Tibial nerve (tissue), 4 donors: Measurements from ENCODE around the gene EXD2. TPM values are rescaled to one million over a fixed set of nuclear protein-coding genes. Genes with fewer than 3 reads are reported as not detected.

Experiments
- DNase-seq, 2 donors: peaks; one replicate each; pipeline ENCODE4 v3.0.0-alpha.2; 2019; ENCODE audit warnings: low spot score in 2 of 2
- H3K27ac ChIP-seq, 4 donors: fragments of 200-600 bp; sonication (generic) in 3 of 4; one replicate each; pipeline ENCODE4 v1.5.1; 2017 to 2019; ENCODE audit warnings: mild to moderate bottlenecking in 1 of 4
- H3K27me3 ChIP-seq, 2 donors: fragments of 200-600 bp; sonication (generic) in 1 of 2; one replicate each; pipeline versions ENCODE4 v1.5.1 to v1.6.0; 2017 to 2019
- H3K36me3 ChIP-seq, 3 donors: fragments of 200-600 bp; sonication (generic); one replicate each; pipeline ENCODE4 v1.5.1; 2018 to 2019
- H3K4me1 ChIP-seq, 4 donors: fragments of 200-600 bp; sonication (generic) in 3 of 4; one replicate each; pipeline ENCODE4 v1.5.1; 2017 to 2019
- H3K4me3 ChIP-seq, 4 donors: fragments of 200-600 bp; sonication (generic) in 3 of 4; one replicate each; pipeline ENCODE4 v1.5.1; 2017 to 2019; ENCODE audit warnings: mild to moderate bottlenecking in 1 of 4, moderate library complexity in 1 of 4
- H3K9me3 ChIP-seq, 4 donors: fragments of 200-600 bp; sonication (generic) in 3 of 4; one replicate each; pipeline ENCODE4 v1.5.1; 2017 to 2019
- EP300 ChIP-seq, 2 donors: sonication (generic); formaldehyde crosslinking; IDR thresholded peaks; one replicate each; pipeline ENCODE4 v1.6.1; 2017; ENCODE audit warnings: antibody characterized with exemption in 2 of 2, mild to moderate bottlenecking in 1 of 2
- POLR2A ChIP-seq, 2 donors: fragments of 450-650 bp; IDR thresholded peaks; one replicate each; pipeline ENCODE4 v1.6.1; 2017; ENCODE audit warnings: antibody characterized with exemption in 2 of 2, mild to moderate bottlenecking in 2 of 2, moderate library complexity in 2 of 2
- WGBS, 2 donors: methylation state at CpG; one replicate each; pipeline ENCODE4 v1.1.5; 2018; 5-methylcytosine and 5-hydroxymethylcytosine counted together
- total RNA-seq, 4 donors: library from RNA; depleted of rRNA; stranded (reverse); fragments of >200 nt; gene quantifications; one replicate each; pipeline ENCODE4 v1.1.0, GENCODE V29; 2016
- TF ChIP-seq, protein P1 (sequence below), 5 experiments: fragments of 200-600 bp in 3 of 5; fragments of 450-650 bp in 2 of 5; sonication (generic) in 3 of 5; IDR thresholded peaks; one replicate each; pipeline ENCODE4 v1.5.1; 2016 to 2019; ENCODE audit warnings: antibody characterized with exemption in 5 of 5, mild to moderate bottlenecking in 3 of 5, moderate library complexity in 2 of 5

EXD2 gene, protein sequence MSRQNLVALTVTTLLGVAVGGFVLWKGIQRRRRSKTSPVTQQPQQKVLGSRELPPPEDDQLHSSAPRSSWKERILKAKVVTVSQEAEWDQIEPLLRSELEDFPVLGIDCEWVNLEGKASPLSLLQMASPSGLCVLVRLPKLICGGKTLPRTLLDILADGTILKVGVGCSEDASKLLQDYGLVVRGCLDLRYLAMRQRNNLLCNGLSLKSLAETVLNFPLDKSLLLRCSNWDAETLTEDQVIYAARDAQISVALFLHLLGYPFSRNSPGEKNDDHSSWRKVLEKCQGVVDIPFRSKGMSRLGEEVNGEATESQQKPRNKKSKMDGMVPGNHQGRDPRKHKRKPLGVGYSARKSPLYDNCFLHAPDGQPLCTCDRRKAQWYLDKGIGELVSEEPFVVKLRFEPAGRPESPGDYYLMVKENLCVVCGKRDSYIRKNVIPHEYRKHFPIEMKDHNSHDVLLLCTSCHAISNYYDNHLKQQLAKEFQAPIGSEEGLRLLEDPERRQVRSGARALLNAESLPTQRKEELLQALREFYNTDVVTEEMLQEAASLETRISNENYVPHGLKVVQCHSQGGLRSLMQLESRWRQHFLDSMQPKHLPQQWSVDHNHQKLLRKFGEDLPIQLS
- total RNA-seq: 10 to 100 TPM; 17.4 to 24.7 (median 20.9) TPM

DNA sequence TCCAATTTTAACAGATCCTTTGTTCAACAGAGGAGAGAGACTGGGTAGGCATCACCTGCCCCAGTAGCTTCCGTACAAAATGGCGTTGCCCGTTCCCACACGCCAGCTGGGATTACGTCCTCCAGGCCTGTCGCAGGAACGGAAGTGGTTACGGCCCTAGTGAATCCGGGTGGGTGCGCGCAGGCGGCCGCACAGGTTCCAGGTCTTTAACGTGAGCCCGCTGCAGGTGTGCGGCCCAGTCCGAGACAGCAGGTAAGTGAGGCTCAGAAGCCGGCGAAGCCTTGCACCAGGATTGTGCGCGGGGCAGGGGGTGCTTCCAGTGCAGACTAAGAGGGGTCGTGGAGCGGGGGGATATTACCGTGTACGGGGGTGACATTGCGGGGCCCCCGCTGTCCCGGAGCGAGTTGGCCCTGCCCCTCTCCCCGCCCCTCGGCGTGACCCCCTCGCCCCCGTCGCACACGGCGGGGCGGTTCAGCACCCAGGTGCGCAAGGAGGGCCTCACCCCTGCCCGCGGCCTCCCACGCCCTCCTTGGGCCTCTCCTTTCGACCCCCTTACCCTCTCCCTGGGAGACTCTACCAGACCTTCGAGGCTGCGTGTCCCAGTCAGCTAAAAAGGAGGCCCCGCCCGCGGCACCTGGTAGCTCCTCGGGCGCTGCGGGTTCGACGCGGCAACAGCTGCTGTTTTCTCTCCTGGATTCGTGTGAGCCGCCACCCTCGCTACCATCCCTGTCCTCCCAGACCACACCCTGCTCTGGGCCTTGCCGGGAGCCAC lies at the start of gene EXD2:
Gene EXD2, plus strand, starts transcription at position 159 of the 772 bp plus-strand sequence. CDS start 17,973 bp downstream, outside the sequence.
- no peaks in the 10 kb centered on the region for H3K27me3 ChIP-seq
- TF ChIP-seq, protein P1, sequence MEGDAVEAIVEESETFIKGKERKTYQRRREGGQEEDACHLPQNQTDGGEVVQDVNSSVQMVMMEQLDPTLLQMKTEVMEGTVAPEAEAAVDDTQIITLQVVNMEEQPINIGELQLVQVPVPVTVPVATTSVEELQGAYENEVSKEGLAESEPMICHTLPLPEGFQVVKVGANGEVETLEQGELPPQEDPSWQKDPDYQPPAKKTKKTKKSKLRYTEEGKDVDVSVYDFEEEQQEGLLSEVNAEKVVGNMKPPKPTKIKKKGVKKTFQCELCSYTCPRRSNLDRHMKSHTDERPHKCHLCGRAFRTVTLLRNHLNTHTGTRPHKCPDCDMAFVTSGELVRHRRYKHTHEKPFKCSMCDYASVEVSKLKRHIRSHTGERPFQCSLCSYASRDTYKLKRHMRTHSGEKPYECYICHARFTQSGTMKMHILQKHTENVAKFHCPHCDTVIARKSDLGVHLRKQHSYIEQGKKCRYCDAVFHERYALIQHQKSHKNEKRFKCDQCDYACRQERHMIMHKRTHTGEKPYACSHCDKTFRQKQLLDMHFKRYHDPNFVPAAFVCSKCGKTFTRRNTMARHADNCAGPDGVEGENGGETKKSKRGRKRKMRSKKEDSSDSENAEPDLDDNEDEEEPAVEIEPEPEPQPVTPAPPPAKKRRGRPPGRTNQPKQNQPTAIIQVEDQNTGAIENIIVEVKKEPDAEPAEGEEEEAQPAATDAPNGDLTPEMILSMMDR (IDR thresholded peaks at IDR 0.05): no peak
- TF ChIP-seq EP300 (IDR thresholded peaks at IDR 0.05): peak in 1 of 2 donors; percentile 77
- peak in 1 of 2 donors; percentile 16 for TF ChIP-seq POLR2A (IDR thresholded peaks at IDR 0.05)

DNA sequence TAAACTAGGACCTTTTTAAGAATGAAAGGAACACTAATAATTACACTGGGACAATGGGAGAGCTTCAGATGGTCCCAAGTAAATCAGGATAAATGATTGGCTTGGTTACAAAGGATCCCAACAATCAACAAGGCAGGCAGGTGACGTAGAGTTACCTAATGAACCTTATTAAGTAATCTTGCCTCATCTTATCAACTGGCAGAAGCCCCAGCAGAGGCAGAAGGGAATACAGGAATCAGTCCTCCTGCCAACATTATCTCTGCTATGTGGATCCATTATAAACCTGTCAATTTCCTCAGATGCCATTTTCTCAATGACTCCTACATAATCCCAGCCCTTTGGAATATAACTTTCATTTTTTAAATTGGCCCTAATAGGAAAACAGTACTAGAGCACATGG lies 49.7 kb upstream of the EXD2 start:
- TF ChIP-seq, protein P1 (IDR thresholded peaks at IDR 0.05): no peak
- TF ChIP-seq EP300 (IDR thresholded peaks at IDR 0.05): no peak
- Histone ChIP-seq H3K36me3 (peaks cover 0 to 15% (median 0%) of the 10 kb centered on the region in 3 donors), H3K4me1 (peaks cover 0 to 42% (median 10%) of the 10 kb centered on the region in 4 donors), H3K27ac (no peak overlapping the region), H3K27me3 (no peaks in the 10 kb centered on the region), H3K9me3 (no peaks in the 10 kb centered on the region), H3K4me3 (no peak overlapping the region)
- WGBS, 2 donors: 96 to 100% methylated on average over 1 of the region's 1 CpG
- no peak for DNase-seq

More for the DNA sequence above, at the start of gene EXD2:
- no peaks in the 10 kb centered on the region for H3K9me3 ChIP-seq
- H3K4me3 ChIP-seq: peak within 1 kb of the TSS; percentile 49 to 82 (median 64)
- peak; percentile 75 to 76 for DNase-seq
- H3K36me3 ChIP-seq: no peaks in the 10 kb centered on the region
- peak within 1 kb of the TSS; percentile 7 to 82 (median 48) for H3K27ac ChIP-seq
- peaks cover 0 to 14% (median 6%) of the 10 kb centered on the region in 4 donors for H3K4me1 ChIP-seq
- WGBS, 2 donors: 0 to 1% methylated on average over 29 to 52 of the region's 58 CpGs

DNA sequence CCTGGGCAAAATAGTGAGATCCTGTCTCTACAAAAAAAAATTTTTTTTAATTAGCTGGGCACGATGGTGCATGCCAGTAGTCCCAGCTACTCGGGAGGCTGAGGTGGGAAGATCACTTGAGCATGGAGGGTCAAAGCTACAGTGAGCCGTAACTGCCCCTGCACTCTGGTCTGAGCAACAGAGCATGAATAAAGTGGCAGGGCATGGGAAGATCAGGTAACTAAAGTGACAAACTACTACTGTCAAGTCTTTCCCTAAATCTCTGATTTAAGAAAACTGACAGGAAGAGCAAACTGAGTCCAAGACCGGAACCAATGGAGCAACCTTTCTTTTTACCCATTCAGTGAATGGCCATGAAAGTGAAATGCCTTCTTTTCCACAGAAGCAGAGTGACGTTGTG lies 49.2 kb upstream of the EXD2 start:
- peaks cover 0 to 37% (median 8%) of the 10 kb centered on the region in 4 donors for H3K4me1 ChIP-seq
- H3K4me3 ChIP-seq: no peak overlapping the region
- no peak for TF ChIP-seq EP300 (IDR thresholded peaks at IDR 0.05)
- no peaks in the 10 kb centered on the region for H3K27me3 ChIP-seq
- peaks cover 0 to 15% (median 0%) of the 10 kb centered on the region in 3 donors for H3K36me3 ChIP-seq
- H3K27ac ChIP-seq: no peak overlapping the region
- DNase-seq: no peak
- no peaks in the 10 kb centered on the region for H3K9me3 ChIP-seq
- 93 to 96% methylated on average over 5 of the region's 5 CpGs for WGBS, 2 donors

GRCh38 chr14:69149461-69150244 lies 41.6 kb upstream of the EXD2 start:
- TF ChIP-seq EP300 (IDR thresholded peaks at IDR 0.05) (no peak), POLR2A (IDR thresholded peaks at IDR 0.05) (no peak)
- TF ChIP-seq, protein P1 (IDR thresholded peaks at IDR 0.05): no peak
- H3K27ac ChIP-seq: no peak overlapping the region
- WGBS, 2 donors: 50 to 54% methylated on average over 2 of the region's 2 CpGs

More at GRCh38 chr14:69149461-69150244, 41.6 kb upstream of the EXD2 start:
- DNase-seq: no peak
- Histone ChIP-seq H3K27me3 (no peaks in the 10 kb centered on the region), H3K36me3 (peaks cover 0 to 15% (median 0%) of the 10 kb centered on the region in 3 donors), H3K4me3 (no peak overlapping the region), H3K9me3 (no peaks in the 10 kb centered on the region), H3K4me1 (peaks cover 0 to 54% (median 6%) of the 10 kb centered on the region in 4 donors)
